Skin epidermis (tissue), 12 donors: ENCODE results near the gene HINT3.
A peak's percentile ranks its signal among the peaks of the same experiment; 100 is the strongest.
"Not testable (repeated sequence)": the region's sequence is repeated elsewhere in the genome, so short reads cannot be mapped to it uniquely, and the experiment has no call there.

Experiments used
- H3K27ac ChIP-seq, 21 experiments: fragments of 200-600 bp; sonication (generic) in 11 of 21; one replicate each; pipeline ENCODE4 v1.5.0; 2020; ENCODE audit warnings: mild to moderate bottlenecking in 3 of 21, inconsistent platforms in 2 of 21, moderate library complexity in 2 of 21
- H3K4me3 ChIP-seq, 7 experiments: fragments of 200-600 bp; sonication (generic) in 2 of 7; one replicate each; pipeline ENCODE4 v1.5.0; 2020; ENCODE audit warnings: inconsistent platforms in 2 of 7, mild to moderate bottlenecking in 2 of 7, moderate library complexity in 1 of 7

Gene HINT3

DNA sequence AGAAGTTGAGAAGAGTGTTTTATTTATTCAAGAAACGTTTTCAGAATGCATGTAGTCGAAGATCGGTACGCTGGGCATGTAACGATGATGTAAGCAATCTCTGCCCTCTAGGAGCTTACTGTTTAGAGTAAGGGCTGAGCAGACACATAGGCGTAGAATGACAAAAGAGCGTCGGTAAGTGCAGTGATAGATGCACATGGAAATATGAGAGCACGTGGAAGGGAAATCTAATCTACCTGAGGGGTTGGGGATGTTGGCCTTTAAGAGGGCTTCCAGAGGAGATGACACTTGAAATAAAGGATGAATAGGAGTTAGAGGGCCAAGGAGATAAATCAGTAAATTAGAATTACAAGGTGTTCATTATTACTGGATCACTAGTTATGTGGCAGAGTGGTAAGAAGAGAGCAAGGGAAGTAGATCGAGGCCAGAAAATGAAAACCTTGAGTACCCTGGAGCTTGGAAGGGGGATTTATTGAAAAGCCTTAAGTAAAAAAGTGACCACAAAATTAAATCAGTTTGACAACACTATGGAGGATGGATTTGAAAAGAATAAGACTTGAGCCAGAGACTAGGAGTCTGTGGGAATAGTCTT, 30.6 kb downstream of the HINT3 start:
- H3K4me3 ChIP-seq: peak overlapping the region; percentile 70 to 90 (median 85)
- H3K27ac ChIP-seq: peak overlapping the region in 14 of 21 experiments; percentile 56 to 89 (median 74)

DNA sequence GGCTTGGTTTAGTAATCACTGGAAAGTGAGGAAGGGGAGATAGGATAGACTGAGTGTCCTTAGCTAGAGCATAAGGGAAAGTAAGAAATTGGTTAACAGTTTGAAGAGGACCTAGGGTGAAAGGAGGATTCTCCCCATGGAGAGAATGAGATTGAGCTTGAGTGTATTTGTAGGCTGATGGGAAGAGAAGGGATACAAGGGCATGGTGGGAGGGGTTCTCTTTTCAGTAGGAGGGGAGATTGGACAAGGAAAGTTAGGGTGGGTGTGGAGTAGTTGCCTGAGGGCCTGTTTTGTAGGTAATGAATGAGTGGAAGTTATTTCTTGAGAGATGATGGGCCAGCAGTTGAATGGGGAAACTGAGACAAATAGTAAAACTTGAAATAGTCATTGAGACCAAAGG, 31.7 kb downstream of the HINT3 start:
- H3K27ac ChIP-seq: no peak overlapping the region

GRCh38 chr6:125989631-125990030, 33.1 kb downstream of the HINT3 start:
- no peak overlapping the region for H3K27ac ChIP-seq
- no peak overlapping the region for H3K4me3 ChIP-seq

More for the DNA sequence above, 31.7 kb downstream of the HINT3 start:
- no peak overlapping the region for H3K4me3 ChIP-seq

- Histone ChIP-seq H3K4me3 (no peak overlapping the region), H3K27ac (no peak overlapping the region)
These were observed 35.1 kb downstream of the HINT3 start for GRCh38 chr6:125991653-125992052.

DNA sequence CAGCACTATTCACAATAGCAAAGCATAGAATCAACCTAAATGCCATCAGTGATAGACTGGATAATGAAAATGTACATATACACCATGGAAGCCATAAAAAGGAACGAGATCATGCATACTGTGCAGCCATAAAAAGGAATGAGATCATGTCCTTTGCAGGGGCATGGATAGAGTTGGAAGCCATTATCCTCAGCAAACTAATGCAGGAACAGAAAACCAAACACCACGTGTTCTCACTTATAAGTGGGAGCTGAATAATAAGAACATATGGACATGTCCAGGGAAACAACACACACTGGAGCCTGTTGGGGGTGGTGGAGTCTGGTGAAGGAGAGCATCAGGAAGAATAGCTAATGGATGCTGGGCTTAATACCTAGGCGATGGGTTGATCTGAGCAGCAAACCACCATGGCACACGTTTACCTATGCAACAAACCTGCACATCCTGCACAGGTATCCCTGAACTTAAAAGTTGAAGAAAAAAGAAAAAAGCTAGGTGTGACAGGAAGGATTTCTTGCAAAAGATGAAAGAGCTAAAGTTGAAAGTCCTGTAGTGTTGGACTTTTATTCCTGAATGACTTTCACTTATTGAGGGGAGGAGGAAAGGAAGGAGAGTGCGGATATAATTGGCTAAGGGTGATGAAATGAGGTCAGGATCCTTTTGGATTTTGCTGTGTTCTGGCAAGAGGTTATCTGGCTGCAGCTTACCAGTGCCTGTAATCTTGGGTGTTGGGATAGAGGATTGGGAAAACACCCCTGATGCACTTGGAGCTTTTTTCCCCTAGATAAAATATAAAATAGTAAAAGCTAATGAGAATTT, 38.3 kb downstream of the HINT3 start:
- Histone ChIP-seq H3K4me3 (no peak overlapping the region), H3K27ac (no peak overlapping the region)

GRCh38 chr6:125995972-125996580, 39.5 kb downstream of the HINT3 start:
- H3K4me3 ChIP-seq: no peak overlapping the region

DNA sequence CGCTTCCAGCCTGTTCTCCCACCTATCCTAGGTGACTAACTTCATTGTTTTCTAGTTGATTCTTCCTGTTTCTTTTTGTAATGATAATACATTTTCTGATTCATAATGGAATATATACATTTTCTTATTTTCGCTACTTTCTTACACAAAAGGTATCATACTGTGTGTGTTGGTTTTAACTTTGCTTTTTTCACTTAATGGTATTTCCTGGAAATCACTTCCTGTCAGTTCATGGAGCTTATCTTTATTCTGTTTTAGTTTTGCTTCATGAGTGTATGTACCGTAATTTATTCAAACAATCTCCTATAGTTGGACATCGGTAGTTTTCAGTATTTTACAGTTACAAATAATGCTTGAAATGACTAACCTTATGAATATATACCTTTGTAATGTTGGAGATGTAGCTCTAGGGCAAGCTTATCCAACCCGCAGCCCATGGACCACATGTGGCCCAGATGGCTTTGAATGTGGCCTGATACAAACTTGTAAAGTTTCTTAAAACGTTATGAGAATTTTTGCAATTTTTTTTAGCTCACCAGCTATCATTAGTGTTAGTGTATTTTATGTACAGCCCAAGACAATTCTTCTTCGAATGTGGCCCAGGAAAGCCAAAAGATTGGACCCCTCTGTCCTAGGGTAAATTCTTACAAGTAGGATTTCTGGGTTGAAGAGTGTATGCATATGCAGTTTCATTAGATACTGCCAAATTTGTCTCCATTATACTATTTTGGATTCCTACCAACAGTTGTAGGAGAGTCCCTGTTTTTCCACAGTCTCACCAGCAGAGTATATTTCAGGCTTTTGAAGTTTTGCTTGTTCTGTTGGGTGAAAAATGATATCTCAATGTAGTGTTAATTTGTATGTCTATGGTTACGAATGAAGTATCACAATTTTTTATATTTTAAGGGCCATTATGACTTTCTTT, 46.4 kb downstream of the HINT3 start:
- Histone ChIP-seq H3K4me3 (no peak overlapping the region), H3K27ac (no peak overlapping the region)

More at GRCh38 chr6:125995972-125996580, 39.5 kb downstream of the HINT3 start:
- no peak overlapping the region for H3K27ac ChIP-seq

- no peak overlapping the region for H3K27ac ChIP-seq
- no peak overlapping the region for H3K4me3 ChIP-seq
These were observed 51.2 kb downstream of the HINT3 start for GRCh38 chr6:126007800-126008199.

GRCh38 chr6:126010040-126010439, 53.5 kb downstream of the HINT3 start:
- no peak overlapping the region for H3K4me3 ChIP-seq

DNA sequence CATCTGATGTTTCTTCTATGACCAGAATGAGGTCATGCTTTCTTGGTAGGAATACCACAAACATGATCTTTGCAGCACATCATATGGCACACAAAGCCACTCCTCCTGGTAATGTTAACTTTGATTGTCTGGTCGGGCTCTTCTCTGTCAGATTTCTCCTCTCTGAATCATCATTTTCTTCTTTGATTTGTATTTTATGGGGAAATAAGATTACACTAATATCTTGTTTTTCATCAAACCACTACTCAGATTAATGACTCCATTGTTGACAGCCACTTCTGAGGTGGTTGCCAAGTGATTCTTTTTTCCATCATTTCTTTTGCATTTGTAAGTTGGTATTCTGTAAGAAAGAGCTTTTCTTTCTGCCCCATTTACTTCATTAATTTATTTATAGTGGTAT, 59.3 kb downstream of the HINT3 start:
- H3K4me3 ChIP-seq: no peak overlapping the region
- H3K27ac ChIP-seq: no peak overlapping the region

More at GRCh38 chr6:126010040-126010439, 53.5 kb downstream of the HINT3 start:
- no peak overlapping the region for H3K27ac ChIP-seq

DNA sequence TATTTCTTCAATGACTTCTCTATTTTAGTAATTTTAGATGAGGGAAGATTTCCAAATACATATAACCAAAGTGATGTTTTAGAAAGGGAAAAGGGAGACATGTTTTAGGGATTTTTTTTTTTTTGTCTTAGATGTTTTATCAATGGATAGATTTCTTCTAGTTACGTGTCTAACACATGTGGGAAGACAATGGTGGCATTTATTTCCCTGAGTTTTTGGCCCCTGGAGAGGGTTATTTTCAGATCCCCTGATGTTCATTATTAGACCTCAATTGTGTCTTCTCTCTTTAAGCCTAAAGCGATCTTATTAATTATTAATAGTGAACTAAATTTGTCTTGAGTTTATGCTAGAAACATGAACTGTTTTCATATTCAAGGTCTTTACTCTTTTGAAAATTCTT, 60.0 kb downstream of the HINT3 start:
- Histone ChIP-seq H3K4me3 (no peak overlapping the region), H3K27ac (no peak overlapping the region)

- no peak overlapping the region for H3K27ac ChIP-seq
These were observed 61.1 kb downstream of the HINT3 start for GRCh38 chr6:126017668-126018067.

DNA sequence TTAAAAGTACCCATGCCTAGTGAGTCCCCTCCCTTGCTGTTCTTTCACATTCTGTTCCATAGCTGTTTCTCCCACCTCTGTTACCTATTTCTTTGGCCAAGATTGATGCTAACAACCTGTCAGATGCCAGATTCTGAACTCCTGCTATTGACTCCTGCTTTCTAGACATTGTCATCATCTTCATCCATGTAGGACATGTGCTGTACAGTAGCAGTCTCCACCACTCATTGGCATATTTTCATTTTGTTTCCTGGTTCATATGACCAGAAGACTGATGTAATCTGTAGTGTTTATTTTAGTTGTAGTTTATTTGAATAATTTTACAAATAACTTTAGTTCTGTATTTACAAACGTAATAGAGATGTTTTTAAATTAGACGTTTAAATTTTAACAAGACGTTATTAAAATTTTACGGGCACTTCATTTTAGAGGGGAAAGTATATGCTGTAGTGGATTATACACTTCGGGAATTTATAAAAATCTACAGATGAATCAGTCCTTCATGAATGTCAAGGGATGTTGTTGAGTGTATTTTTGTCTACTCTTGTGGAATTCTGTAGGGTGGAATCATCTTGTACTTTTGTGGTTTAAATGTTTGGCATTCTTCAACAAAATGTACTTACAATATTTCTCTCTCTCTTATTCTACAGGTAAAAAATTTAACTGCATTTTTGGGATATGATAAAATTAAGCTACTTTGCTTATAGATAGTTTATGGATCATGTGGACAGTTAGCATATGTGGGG, 63.9 kb downstream of the HINT3 start:
- no peak overlapping the region for H3K4me3 ChIP-seq
- H3K27ac ChIP-seq: no peak overlapping the region

More at GRCh38 chr6:126017668-126018067, 61.1 kb downstream of the HINT3 start:
- no peak overlapping the region for H3K4me3 ChIP-seq

- not testable (repeated sequence) for H3K4me3 ChIP-seq, H3K27ac ChIP-seq
These were observed 66.9 kb downstream of the HINT3 start for GRCh38 chr6:126023474-126023873.

GRCh38 chr6:126026001-126026400, 69.4 kb downstream of the HINT3 start:
- H3K4me3 ChIP-seq: no peak overlapping the region

GRCh38 chr6:126027601-126028000, 71.0 kb downstream of the HINT3 start:
- Histone ChIP-seq H3K4me3 (no peak overlapping the region), H3K27ac (no peak overlapping the region)

More at GRCh38 chr6:126026001-126026400, 69.4 kb downstream of the HINT3 start:
- no peak overlapping the region for H3K27ac ChIP-seq
